Measurements from ENCODE around the gene IGSF10. TPM values are rescaled to one million over a fixed set of nuclear protein-coding genes. Genes with fewer than 3 reads are reported as not detected.

The IGSF10 gene
- total RNA-seq, 1 experiment from 2014 or later, result 0.66 TPM

DNA sequence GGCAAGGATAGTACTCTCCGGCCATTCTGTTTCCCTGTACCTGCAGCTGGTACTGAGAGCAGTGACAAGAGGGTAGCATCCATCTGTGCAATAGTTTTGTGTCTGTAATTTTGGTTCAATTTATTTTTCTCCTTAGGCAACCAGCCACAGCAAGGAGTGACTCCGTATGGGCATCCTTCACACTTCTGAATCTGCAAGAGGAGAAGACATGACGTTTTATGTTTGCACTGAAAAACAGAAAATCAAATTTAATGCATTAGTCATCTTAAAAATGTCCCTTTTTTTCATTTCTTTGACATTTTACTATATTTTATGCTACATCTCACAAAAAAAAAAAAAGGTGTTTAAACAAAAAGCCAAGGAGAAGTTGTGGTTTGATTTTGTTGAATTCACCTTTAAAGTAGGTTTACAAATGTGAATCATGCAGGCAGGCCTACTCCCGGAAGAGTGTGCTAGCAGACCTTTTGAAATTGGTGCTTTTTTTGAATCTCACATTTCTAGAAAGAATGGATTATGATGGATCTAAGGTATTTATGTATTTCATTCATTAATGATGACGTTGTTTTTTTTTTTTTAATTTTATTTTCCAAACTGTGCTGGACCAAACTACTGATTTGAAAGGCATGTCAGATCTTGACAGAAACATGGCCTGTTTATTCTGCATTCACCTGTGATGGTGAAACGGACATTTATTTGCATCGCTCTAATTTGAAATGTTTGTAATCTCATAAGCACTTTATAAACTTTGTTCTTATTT, 28.1 kb downstream of the IGSF10 start:
- POLR2A ChIA-PET (ENCODE audit: unreplicated experiment), result no interaction called here
- Histone ChIP-seq H2AFZ (ENCODE audit: low read length) (peak overlapping the region; percentile 19; the same call in 1 of the 2 replicates), H3K79me2 (ENCODE audit: low read length) (no peaks in the 10 kb centered on the region), H3K9me3 (ENCODE audit: low read length) (no peaks in the 10 kb centered on the region), H3K4me3 (ENCODE audit: low read length) (no peak overlapping the region), H3K9ac (ENCODE audit: low read length) (peak overlapping the region; percentile 63), H3K4me2 (ENCODE audit: low read length) (peak overlapping the region; percentile 72), H3K4me1 (ENCODE audit: insufficient read depth, low read length) (peaks cover 65% of the 10 kb centered on the region), H3K27me3 (ENCODE audit: low read length) (no peaks in the 10 kb centered on the region), H3K27ac (ENCODE audit: low read length) (peak overlapping the region; percentile 95), H3F3A (ENCODE audit: low read length, unreplicated experiment) (peaks cover 15% of the 10 kb centered on the region), H3K9me2 (replicated peaks; ENCODE audit: low read length) (no peaks in the 10 kb centered on the region), H4K20me1 (ENCODE audit: low read length) (no peaks in the 10 kb centered on the region), H3K36me3 (ENCODE audit: low read depth, low read length) (no peaks in the 10 kb centered on the region)
- TF ChIP-seq EZH2 (IDR thresholded peaks at IDR 0.05; ENCODE audit: low read length, unreplicated experiment), result no peak
- TF ChIP-seq EZH2phosphoT487 (IDR thresholded peaks at IDR 0.05; ENCODE audit: borderline replicate concordance, low read length), result no peak
- TF ChIP-seq, protein P1, sequence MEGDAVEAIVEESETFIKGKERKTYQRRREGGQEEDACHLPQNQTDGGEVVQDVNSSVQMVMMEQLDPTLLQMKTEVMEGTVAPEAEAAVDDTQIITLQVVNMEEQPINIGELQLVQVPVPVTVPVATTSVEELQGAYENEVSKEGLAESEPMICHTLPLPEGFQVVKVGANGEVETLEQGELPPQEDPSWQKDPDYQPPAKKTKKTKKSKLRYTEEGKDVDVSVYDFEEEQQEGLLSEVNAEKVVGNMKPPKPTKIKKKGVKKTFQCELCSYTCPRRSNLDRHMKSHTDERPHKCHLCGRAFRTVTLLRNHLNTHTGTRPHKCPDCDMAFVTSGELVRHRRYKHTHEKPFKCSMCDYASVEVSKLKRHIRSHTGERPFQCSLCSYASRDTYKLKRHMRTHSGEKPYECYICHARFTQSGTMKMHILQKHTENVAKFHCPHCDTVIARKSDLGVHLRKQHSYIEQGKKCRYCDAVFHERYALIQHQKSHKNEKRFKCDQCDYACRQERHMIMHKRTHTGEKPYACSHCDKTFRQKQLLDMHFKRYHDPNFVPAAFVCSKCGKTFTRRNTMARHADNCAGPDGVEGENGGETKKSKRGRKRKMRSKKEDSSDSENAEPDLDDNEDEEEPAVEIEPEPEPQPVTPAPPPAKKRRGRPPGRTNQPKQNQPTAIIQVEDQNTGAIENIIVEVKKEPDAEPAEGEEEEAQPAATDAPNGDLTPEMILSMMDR (conservative IDR thresholded peaks at IDR 0.05; ENCODE audit: low read depth, low read length), result no peak
- intact Hi-C loops (cut with micrococcal nuclease), result loop anchor here (5.0 kb wide), 1 partner anchor 205 kb away; no protein-coding TSS in a partner anchor
- peak; percentile 74 for DNase-seq
- CTCF ChIA-PET, result no interaction called here
- BruUV-seq (replicated peaks), result no TSS peak
- ATAC-seq, result peak; percentile 52

DNA sequence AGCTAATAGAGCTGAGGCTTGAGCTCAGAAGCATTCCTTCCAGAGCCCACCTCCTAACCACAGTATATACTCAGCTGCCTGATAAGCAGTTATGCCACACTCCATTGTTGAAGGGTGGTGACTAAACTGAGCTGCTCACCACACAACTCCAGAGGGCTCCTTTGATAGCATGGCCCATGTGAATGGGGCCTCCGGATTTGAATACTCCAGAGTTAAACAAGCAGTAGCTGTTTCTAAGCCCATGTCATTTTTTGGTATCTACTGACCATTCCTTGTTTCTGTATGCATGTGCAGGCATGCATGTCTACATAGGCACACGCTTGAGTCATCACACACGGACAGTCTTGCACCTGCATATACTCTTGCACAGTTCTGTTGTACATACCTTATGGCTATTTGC, 28.9 kb downstream of the IGSF10 start:
- Histone ChIP-seq H3K4me1 (ENCODE audit: insufficient read depth, low read length) (peaks cover 59% of the 10 kb centered on the region), H3K9me3 (ENCODE audit: low read length) (no peaks in the 10 kb centered on the region), H2AFZ (ENCODE audit: low read length) (no peak overlapping the region), H4K20me1 (ENCODE audit: low read length) (no peaks in the 10 kb centered on the region), H3K4me2 (ENCODE audit: low read length) (peak overlapping the region; percentile 72), H3K9me2 (replicated peaks; ENCODE audit: low read length) (no peaks in the 10 kb centered on the region), H3K9ac (ENCODE audit: low read length) (peak overlapping the region; percentile 63), H3K27ac (ENCODE audit: low read length) (peak overlapping the region; percentile 95), H3F3A (ENCODE audit: low read length, unreplicated experiment) (peaks cover 15% of the 10 kb centered on the region), H3K36me3 (ENCODE audit: low read depth, low read length) (no peaks in the 10 kb centered on the region), H3K27me3 (ENCODE audit: low read length) (no peaks in the 10 kb centered on the region), H3K79me2 (ENCODE audit: low read length) (no peaks in the 10 kb centered on the region), H3K4me3 (ENCODE audit: low read length) (no peak overlapping the region)
- CTCF ChIA-PET, result no interaction called here
- ATAC-seq (peak; percentile 49), DNase-seq (peak; percentile 85)
- BruUV-seq (replicated peaks), result no TSS peak
- intact Hi-C loops (cut with micrococcal nuclease), result loop anchor here (5.0 kb wide), 1 partner anchor 205 kb away; no protein-coding TSS in a partner anchor
- no peak for TF ChIP-seq EZH2 (IDR thresholded peaks at IDR 0.05; ENCODE audit: low read length, unreplicated experiment)
- TF ChIP-seq, protein P1 (conservative IDR thresholded peaks at IDR 0.05; ENCODE audit: low read depth, low read length), result no peak
- TF ChIP-seq EZH2phosphoT487 (IDR thresholded peaks at IDR 0.05; ENCODE audit: borderline replicate concordance, low read length), result no peak
- POLR2A ChIA-PET (ENCODE audit: unreplicated experiment), result no interaction called here
